ENCODE results near the gene UPK3A.
"Not testable (repeated sequence)": the region's sequence is repeated elsewhere in the genome, so short reads cannot be mapped to it uniquely, and the experiment has no call there.

UPK3A gene

GRCh38 chr22:45284705-45285262 is at the start of gene UPK3A:
TSS of gene UPK3A (plus strand) at chr22:45284949. CDS start at chr22:45285014, 65 bp downstream.
- no peak for DNase-seq

DNA sequence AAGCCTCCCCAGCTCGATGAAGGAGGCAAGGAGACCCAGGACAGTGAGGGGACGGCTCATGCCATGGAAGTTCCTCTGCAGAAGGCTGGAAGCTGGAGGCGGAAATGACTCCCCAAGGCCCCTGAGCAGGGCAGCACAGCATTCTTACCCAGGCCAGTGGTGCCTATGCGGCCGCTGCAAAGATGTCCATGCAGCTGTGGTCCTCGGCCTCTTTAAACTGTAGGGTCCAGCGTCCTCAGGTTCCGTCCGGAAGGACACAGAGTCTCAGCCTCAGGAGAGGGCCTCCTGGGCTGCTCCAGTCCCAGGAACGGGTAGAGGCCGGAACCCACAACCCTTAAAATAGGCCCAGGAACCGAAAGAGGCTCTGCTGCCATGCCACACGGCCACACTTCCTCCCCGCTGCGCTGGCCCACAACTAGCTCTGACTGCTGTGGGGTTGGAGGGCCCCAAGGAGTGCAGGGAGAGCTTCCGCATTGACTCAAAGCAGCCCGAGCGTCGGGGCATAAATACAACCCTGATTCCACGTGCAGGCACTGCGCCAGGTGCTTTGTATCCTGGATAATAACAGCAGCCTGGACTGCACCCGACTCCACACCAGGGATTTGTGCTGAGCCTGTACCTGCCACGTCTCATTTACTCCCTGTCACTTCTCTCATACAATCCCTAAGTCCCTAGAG is 49.5 kb upstream of the UPK3A start:
- DNase-seq, result no peak

DNA sequence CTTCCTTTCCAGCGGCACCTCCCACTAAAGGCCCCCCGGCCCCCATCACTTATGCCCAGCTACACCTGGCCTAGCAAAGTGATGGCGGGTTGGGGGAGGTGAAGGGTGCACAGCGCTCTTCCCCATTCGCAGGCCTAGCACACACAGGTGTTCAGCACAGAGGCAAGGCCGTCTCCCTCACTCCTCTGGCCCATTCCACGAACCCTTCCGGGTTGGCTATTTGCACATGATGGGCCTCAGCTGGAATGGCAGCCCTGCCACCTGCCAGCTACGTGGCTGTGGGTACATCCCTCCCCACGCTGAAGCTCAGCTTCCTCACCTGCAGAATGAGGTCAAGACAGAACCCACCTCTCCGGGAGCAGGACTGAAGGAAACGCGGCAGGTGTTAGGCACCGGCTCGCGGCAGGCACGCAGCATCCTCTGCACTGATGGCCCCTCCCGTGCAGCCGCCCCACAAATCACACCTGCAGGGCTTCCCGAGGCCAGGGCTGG is 48.9 kb upstream of the UPK3A start:
- no peak for DNase-seq

DNA sequence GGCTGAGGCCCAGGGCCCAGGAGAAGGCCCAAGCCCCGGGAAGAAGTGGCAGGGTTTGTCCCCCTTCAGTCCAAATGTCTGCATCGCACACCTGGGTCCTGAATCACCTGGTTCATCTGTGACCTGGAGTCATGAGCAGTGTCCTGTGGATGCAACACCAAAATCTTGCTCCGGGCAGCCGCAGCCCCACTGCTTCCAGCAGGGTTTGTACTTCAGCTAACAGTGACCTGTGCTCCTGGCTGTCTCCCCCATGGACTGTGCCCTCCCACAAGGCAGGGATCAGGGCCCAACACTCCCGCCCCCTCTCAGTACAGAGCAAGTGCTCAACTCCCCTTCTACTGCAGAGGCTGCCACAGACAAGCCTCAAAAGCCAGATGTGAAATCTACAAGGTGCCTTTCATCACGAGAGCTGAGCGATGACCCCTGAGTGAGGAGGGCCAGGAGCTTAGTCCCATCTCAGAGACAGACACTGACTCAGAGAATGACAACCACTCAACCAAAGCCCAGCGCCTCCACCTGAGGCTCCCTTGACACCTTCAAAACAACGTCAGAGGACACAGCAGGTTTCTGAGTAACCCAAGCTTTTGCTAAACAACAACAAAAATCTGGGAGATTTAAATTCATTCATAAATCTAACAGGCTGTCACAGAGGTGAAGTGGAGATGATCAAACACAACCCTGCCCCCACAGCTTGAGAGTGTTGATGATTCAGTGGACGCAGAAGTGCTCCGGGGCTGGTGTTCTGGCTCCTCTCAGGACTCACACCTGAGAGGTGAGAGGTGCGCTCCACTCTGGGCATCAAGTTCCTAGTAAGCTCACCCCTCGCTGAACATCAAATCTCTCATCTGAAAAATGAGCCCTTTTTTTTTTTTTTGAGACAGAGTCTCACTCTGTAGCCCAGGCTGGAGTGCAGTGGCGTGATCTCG is 47.4 kb upstream of the UPK3A start:
- DNase-seq, result no peak

DNA sequence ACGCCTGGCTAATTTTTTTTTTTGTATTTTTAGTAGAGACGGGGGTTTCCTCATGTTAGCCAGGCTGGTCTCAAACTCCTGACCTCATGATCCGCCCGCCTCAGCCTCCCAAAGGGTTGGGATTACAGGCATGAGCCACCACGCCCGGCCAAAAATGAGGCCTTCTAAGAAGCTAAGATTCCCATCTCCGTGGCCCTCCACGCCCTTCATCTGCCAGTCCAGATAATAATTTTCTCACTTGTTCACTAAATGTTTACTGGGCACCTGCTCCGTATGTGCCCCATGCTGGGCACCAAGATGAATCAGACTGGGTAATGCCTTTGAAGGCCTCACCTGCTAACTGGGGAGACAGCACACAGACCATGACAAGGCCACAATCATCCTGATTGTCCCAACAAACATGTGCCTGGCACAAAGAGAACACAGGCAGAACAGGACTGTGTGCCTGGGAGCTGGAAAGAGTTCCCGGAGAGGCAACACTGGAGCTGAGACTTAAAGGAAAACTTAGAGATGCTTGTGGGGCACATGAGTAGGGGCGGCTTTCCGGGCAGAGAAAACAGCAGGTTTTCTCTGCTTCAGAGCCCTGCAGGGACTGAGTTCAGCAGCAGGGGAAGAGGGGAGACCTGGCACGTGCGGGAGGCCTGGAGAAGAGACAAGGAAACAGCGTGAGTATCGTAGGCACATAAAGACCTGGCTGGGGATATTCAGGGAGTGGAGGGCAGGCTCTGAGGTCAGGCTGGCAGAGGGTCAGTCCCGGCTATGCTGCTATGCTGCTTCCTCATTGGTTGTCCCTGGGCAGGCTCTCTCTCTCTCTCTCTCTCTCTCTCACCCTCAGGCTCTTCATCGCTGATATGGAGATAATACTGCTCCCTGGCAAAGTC is 46.4 kb upstream of the UPK3A start:
- no peak for DNase-seq

DNA sequence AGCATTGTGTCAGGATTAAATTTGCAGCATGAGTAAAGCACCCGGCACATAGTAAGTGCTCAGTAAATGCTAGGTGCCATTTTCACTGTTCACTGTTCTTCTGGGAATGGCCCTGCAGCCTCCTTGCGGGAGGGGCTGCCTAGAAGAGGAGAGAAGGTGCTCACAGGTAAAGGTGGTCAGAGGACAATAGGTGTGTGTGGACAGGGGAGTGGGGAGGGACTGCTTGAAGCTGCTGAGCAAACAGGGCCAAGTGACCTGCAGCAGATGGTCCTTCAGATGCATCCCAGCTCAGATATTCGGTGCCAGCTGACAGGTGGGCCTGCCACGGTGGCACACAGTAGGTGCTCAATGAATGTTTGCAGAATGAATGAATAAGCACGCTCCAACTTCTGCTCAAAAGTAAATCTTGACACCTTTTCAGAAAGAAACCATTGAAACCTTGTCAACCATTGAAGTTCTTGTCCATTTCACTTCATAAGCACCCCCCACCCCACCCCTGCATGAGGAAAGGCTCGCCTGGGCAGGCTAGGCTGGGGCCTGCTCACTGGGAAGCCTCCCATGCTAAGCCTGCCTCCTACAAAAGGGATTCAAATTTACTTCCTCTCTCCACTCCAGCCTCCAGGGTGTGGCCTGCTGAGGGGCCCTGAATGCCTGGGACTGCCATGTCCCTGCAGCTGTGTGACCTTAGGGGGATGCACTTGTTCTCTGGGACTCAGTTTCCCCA is 45.6 kb upstream of the UPK3A start:
- DNase-seq, result no peak

- DNase-seq, result no peak
These were observed 45.1 kb upstream of the UPK3A start for GRCh38 chr22:45239681-45240051.

- DNase-seq, result no peak
These were observed 44.5 kb upstream of the UPK3A start for GRCh38 chr22:45240104-45240809.

GRCh38 chr22:45240810-45241631 is 43.7 kb upstream of the UPK3A start, which contains the start of gene KIAA0930:
TSS of gene KIAA0930 (minus strand) at chr22:45240894. CDS start at chr22:45240703, 191 bp downstream.
- DNase-seq, result no peak

DNA sequence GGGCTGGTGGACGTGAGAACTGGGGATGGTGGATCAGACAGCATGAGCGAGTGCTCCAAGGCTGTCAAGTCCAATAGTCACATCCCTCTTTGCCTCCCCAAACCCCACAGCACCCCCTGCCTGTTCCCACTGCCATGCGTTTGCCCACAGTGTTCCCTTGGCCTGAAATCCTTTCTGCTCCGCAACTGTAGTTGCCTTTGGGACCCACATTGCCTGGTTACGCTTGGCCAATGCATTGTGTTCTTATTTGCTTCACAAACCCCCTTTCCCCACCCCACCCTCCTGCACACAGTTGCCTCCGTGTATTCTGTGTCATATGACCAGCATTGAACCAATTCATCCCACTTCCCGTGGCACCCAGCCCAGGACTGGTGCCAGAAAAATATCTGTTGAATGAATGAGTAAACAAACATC is 42.0 kb upstream of the UPK3A start:
- no peak for DNase-seq

DNA sequence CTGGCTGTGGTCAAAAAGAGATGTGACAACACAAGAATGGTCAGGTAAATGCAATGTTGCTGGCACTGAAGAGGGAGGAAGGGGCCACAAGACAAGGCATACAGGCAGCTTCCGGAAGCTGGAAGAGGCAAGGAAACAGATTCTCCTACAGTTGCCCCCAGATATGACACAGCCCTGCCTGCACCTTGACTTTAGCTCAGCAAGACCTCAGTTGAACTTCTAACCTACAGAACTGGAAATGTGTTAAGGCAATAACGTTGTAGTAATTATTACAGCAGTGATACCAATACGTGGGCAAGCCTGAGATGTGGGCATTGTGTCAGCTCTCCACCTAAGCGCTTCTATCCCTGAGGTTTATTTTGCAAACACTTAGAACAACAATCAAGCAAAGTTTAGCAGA is 39.8 kb upstream of the UPK3A start:
- no peak for DNase-seq

- no peak for DNase-seq
These were observed 38.4 kb upstream of the UPK3A start for GRCh38 chr22:45246060-45246985.

- DNase-seq, result no peak
These were observed 35.8 kb upstream of the UPK3A start for GRCh38 chr22:45248832-45249561.

GRCh38 chr22:45251825-45252224 is 32.9 kb upstream of the UPK3A start:
- no peak for DNase-seq

GRCh38 chr22:45253039-45253641 is 31.6 kb upstream of the UPK3A start:
- DNase-seq, result no peak

DNA sequence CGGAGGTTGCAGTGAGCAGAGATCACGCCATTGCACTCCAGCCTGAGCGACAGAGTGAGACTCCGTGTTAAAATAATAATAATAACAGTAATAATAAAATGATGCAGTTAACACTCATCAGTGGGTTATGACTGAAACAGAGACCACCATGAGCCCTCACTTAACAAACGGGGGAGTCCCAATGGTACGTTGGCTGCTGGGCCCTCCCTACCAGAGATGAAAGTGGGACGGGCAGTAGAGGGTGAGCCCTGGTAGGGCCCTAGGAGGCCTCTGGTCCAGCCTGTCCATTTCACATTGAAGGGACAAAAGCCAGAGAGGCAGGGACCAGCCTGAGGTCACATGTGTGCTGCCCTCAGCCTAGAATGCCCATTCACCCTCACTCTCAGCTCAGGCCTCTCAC is 30.4 kb upstream of the UPK3A start:
- DNase-seq, result no peak

DNA sequence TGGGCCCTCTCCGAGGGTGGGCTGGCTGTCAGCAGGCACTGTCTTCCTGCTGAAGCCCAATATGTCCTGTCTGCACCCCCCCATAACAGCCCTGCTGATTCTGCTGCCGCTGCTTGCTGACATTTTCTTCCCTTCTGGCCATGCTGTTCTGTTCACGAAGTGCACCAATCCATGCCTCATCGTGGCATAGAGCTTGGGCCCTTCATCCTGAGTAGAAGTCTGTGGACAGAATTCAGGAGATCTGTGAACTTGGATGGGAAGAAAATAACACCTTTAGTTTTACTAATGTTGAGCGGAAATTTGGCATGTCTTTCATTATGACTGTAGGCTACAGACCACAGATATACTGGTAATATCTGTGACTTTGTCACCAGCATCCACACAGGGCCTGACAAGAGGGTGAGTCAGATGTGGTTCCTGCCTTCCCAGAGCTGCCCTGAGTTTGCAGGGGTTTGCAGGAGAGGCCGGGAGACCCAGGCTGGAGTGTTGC is 29.9 kb upstream of the UPK3A start:
- DNase-seq, result no peak

DNA sequence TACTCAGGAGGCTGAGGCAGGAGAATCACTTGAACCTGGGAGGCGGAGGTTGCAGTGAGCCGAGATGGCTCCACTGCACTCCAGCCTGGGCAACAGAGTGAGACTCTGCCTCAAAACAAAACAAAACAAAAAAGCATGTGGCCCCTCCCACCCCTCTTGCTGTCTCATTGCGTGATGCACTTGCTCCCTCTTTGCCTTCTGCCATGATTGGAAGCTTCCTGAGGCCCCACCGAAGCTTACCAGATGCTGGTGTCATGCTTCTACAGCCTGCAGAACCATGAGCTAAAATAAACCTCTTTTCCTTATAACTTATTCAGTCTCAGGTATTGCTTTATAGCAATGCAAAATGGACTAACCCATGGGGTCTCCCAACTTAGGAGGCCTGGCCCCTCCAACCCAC is 26.8 kb upstream of the UPK3A start:
- DNase-seq, result not testable (repeated sequence)
